HEK293 (cell line): ENCODE measurements around the gene ZNF831.

ENCODE experiments used
- CTCF ChIA-PET: fragments of 350-600 bp; formaldehyde crosslinking; extraction: SDS; loops from one replicate; lab custom pipeline; 2021; ENCODE audit warnings: antibody characterized with exemption; lab: Yijun Ruan, JAX
- POLR2A ChIA-PET: fragments of 300-600 bp; formaldehyde crosslinking; extraction: SDS; loops from one replicate; lab custom pipeline; 2020; ENCODE audit warnings: antibody characterized with exemption, inconsistent platforms; lab: Yijun Ruan, JAX
- H3K27ac ChIP-seq: fragments of 200-500 bp; sonication (Bioruptor generic); 2 replicates; pipeline ENCODE4 v1.5.1; 2014; ENCODE audit warnings: low read depth, low read length, control low read depth, inconsistent platforms; ENCODE audit errors: extremely low read depth
- H3K36me3 ChIP-seq, 2 experiments: fragments of 200-500 bp in 1 of 2; sonication (Bioruptor generic) in 1 of 2; 1 replicate in 1 of 2; 2 replicates in 1 of 2; pipeline ENCODE4 v1.5.1; 2014 to 2017; ENCODE audit warnings: inconsistent platforms in 2 of 2, low read length in 2 of 2; ENCODE audit not compliant: control insufficient read depth in 2 of 2, insufficient read depth in 1 of 2
- H3K4me1 ChIP-seq: fragments of 200-500 bp; sonication (Bioruptor generic); 2 replicates; pipeline ENCODE4 v1.5.1; 2014; ENCODE audit warnings: mild to moderate bottlenecking, low read length, inconsistent platforms; ENCODE audit not compliant: control insufficient read depth, insufficient read depth
- H3K4me3 ChIP-seq: 2 replicates; pipeline ENCODE4 v1.5.1; 2011; ENCODE audit warnings: low read depth, mild to moderate bottlenecking, control low read depth, low read length, moderate library complexity
- H3K9me3 ChIP-seq: fragments of 200-500 bp; sonication (Bioruptor generic); 2 replicates; pipeline ENCODE4 v1.5.1; 2014; ENCODE audit warnings: low read depth, low read length, inconsistent platforms; ENCODE audit not compliant: control insufficient read depth, insufficient read depth
- EGR2 ChIP-seq: fragments of 450-650 bp; formaldehyde crosslinking; IDR thresholded peaks from 2 replicates; pipeline ENCODE4 v1.5.1; 2016; ENCODE audit warnings: low read depth, missing biosample characterization, missing genetic modification characterization
- PBX3 ChIP-seq: sonication (generic); formaldehyde crosslinking; IDR thresholded peaks from 2 replicates; pipeline ENCODE4 v1.8.1; 2022; ENCODE audit warnings: mild to moderate bottlenecking, moderate library complexity, missing genetic modification reagents
- PRDM6 ChIP-seq: fragments of 450-650 bp; formaldehyde crosslinking; IDR thresholded peaks from 2 replicates; pipeline ENCODE4 v1.5.1; 2017; ENCODE audit warnings: missing biosample characterization, missing genetic modification characterization
- RBAK ChIP-seq: fragments of 450-650 bp; formaldehyde crosslinking; IDR thresholded peaks from 2 replicates; pipeline ENCODE4 v1.5.1; 2016; ENCODE audit warnings: missing biosample characterization, missing genetic modification characterization
- SETDB1 ChIP-seq: IDR thresholded peaks from one replicate; pipeline ENCODE4 v1.6.1; 2017; ENCODE audit warnings: mild to moderate bottlenecking, low read length, moderate library complexity, mixed read lengths; ENCODE audit not compliant: insufficient read length
- ZBTB26 ChIP-seq: fragments of 450-650 bp; formaldehyde crosslinking; optimal IDR thresholded peaks from 2 replicates; pipeline ENCODE3; 2016; ENCODE audit warnings: missing biosample characterization, mild to moderate bottlenecking, missing genetic modification characterization
- ZBTB44 ChIP-seq: fragments of 450-650 bp; IDR thresholded peaks from 2 replicates; pipeline ENCODE4 v1.5.1; 2018; ENCODE audit warnings: missing biosample characterization, mild to moderate bottlenecking, missing genetic modification characterization
- ZBTB8A ChIP-seq: fragments of 450-650 bp; formaldehyde crosslinking; IDR thresholded peaks from 2 replicates; pipeline ENCODE4 v1.5.1; 2016; ENCODE audit warnings: missing biosample characterization, missing genetic modification characterization
- ZFP41 ChIP-seq: fragments of 450-650 bp; formaldehyde crosslinking; IDR thresholded peaks from 2 replicates; pipeline ENCODE4 v1.5.1; 2016; ENCODE audit warnings: missing biosample characterization, missing genetic modification characterization, borderline replicate concordance
- ZNF114 ChIP-seq: fragments of 450-650 bp; formaldehyde crosslinking; IDR thresholded peaks from 2 replicates; pipeline ENCODE4 v1.5.0; 2017; ENCODE audit warnings: missing biosample characterization, missing genetic modification characterization
- ZNF133 ChIP-seq: fragments of 450-650 bp; formaldehyde crosslinking; IDR thresholded peaks from 2 replicates; pipeline ENCODE4 v1.5.1; 2016; ENCODE audit warnings: missing biosample characterization, missing genetic modification characterization
- ZNF146 ChIP-seq: fragments of 450-650 bp; formaldehyde crosslinking; IDR thresholded peaks from 2 replicates; pipeline ENCODE4 v1.5.1; 2016; ENCODE audit warnings: missing biosample characterization, missing genetic modification characterization
- ZNF174 ChIP-seq: fragments of 450-650 bp; formaldehyde crosslinking; IDR thresholded peaks from 2 replicates; pipeline ENCODE4 v1.5.0; 2017; ENCODE audit warnings: missing biosample characterization, mild to moderate bottlenecking, missing genetic modification characterization
- ZNF280D ChIP-seq: fragments of 450-650 bp; formaldehyde crosslinking; IDR thresholded peaks from 2 replicates; pipeline ENCODE4 v1.5.1; 2016; ENCODE audit warnings: missing biosample characterization, missing genetic modification characterization
- ZNF513 ChIP-seq: fragments of 450-650 bp; IDR thresholded peaks from 2 replicates; pipeline ENCODE4 v1.5.1; 2018; ENCODE audit warnings: missing biosample characterization, missing genetic modification characterization
- ZNF549 ChIP-seq: fragments of 450-650 bp; IDR thresholded peaks from 2 replicates; pipeline ENCODE4 v1.5.1; 2018; ENCODE audit warnings: missing biosample characterization, missing genetic modification characterization, mild to moderate bottlenecking, inconsistent platforms, moderate library complexity
- ZNF558 ChIP-seq: fragments of 450-650 bp; formaldehyde crosslinking; IDR thresholded peaks from 2 replicates; pipeline ENCODE4 v1.5.1; 2016; ENCODE audit warnings: missing biosample characterization, missing genetic modification characterization
- ZNF621 ChIP-seq: fragments of 450-650 bp; formaldehyde crosslinking; IDR thresholded peaks from 2 replicates; pipeline ENCODE4 v1.5.1; 2017; ENCODE audit warnings: missing biosample characterization, missing genetic modification characterization
- ZNF629 ChIP-seq: fragments of 450-650 bp; formaldehyde crosslinking; IDR thresholded peaks from 2 replicates; pipeline ENCODE4 v1.5.1; 2017; ENCODE audit warnings: missing biosample characterization, missing genetic modification characterization

ZNF831 gene

GRCh38 chr20:59159493-59160376 lies 3.9 kb upstream of the ZNF831 start:
- CTCF ChIA-PET, result interaction anchor here (0.6 to 1.3 kb wide), 4 partner anchors 13 to 411 kb away, joined by 3 to 6 read pairs (median 3); no protein-coding TSS in a partner anchor
- no peak for TF ChIP-seq PBX3
- TF ChIP-seq, all 188 proteins: peak for 0
- no peaks in the 10 kb centered on the region for H3K9me3 ChIP-seq
- no peaks in the 10 kb centered on the region for H3K36me3 ChIP-seq
- POLR2A ChIA-PET, result no interaction called here
- H3K4me3 ChIP-seq, result no peak overlapping the region
- no peak overlapping the region for H3K27ac ChIP-seq
- no peaks in the 10 kb centered on the region for H3K4me1 ChIP-seq

GRCh38 chr20:59160389-59161115 lies 3.1 kb upstream of the ZNF831 start:
- no peak for TF ChIP-seq ZNF558 (tag by site-specific recombination)
- TF ChIP-seq ZNF133 (tag by site-specific recombination), result no peak
- TF ChIP-seq ZNF146 (tag by site-specific recombination), result no peak
- no peak for TF ChIP-seq ZFP41
- no peak for TF ChIP-seq ZNF629 (tag by site-specific recombination)
- no peak for TF ChIP-seq ZNF174 (tag by site-specific recombination)
- no peak for TF ChIP-seq ZNF280D (tag by site-specific recombination)
- TF ChIP-seq ZNF114 (tag by site-specific recombination), result no peak
- no peak for TF ChIP-seq ZNF621 (tag by site-specific recombination)
- no peak for TF ChIP-seq EGR2 (tag by site-specific recombination)
- TF ChIP-seq RBAK (tag by site-specific recombination), result no peak
- no peak for TF ChIP-seq ZNF549 (tag by site-specific recombination)
- TF ChIP-seq SETDB1, result no peak
- H3K4me1 ChIP-seq, result no peaks in the 10 kb centered on the region
- ChIA-PET CTCF (interaction anchor here (0.6 kb wide), 1 partner anchor 14 kb away, joined by 3 read pairs; no protein-coding TSS in a partner anchor), POLR2A (no interaction called here)
- no peak overlapping the region for H3K27ac ChIP-seq
- no peak overlapping the region for H3K4me3 ChIP-seq
- no peaks in the 10 kb centered on the region for H3K36me3 ChIP-seq
- H3K9me3 ChIP-seq, result no peaks in the 10 kb centered on the region

- Histone ChIP-seq H3K4me3 (no peak overlapping the region), H3K9me3 (no peaks in the 10 kb centered on the region), H3K36me3 (no peaks in the 10 kb centered on the region), H3K4me1 (no peaks in the 10 kb centered on the region), H3K27ac (no peak overlapping the region)
- ChIA-PET CTCF (no interaction called here), POLR2A (no interaction called here)
- TF ChIP-seq ZBTB8A, result no peak
- no peak for TF ChIP-seq ZBTB26 (tag by site-specific recombination)
- TF ChIP-seq ZBTB44, result no peak
- no peak for TF ChIP-seq ZNF513 (tag by site-specific recombination)
- TF ChIP-seq PRDM6 (tag by site-specific recombination), result no peak
Observed at GRCh38 chr20:59161721-59162120, 1.9 kb upstream of the ZNF831 start.
